ENCODE results near the gene STXBP1.

Gene STXBP1

GRCh38 chr9:127642082-127642740 is 30.1 kb downstream of the STXBP1 start:
- peak overlapping the region; percentile 28 for H3K27ac Mint-ChIP-seq
- no peaks in the 10 kb centered on the region for H3K4me1 Mint-ChIP-seq
- no peak overlapping the region for H3K4me3 Mint-ChIP-seq
- no peak for DNase-seq
- no peak for TF ChIP-seq CTCF (IDR thresholded peaks at IDR 0.05)
- no peaks in the 10 kb centered on the region for H3K9me3 Mint-ChIP-seq
- H3K27me3 Mint-ChIP-seq (ENCODE audit: low read depth, poor library complexity) = no peaks in the 10 kb centered on the region
- no peaks in the 10 kb centered on the region for H3K36me3 Mint-ChIP-seq (ENCODE audit: low read depth)

- no peak for TF ChIP-seq CTCF (IDR thresholded peaks at IDR 0.05)
- no peak for DNase-seq
- Mint-ChIP-seq H3K4me3 (no peak overlapping the region), H3K27me3 (ENCODE audit: low read depth, poor library complexity) (no peaks in the 10 kb centered on the region), H3K27ac (no peak overlapping the region), H3K9me3 (no peaks in the 10 kb centered on the region), H3K4me1 (no peaks in the 10 kb centered on the region), H3K36me3 (ENCODE audit: low read depth) (no peaks in the 10 kb centered on the region)
Measured at GRCh38 chr9:127644146-127644827, 32.2 kb downstream of the STXBP1 start.

- Mint-ChIP-seq H3K27me3 (ENCODE audit: low read depth, poor library complexity) (no peaks in the 10 kb centered on the region), H3K4me3 (no peak overlapping the region), H3K4me1 (no peaks in the 10 kb centered on the region), H3K27ac (no peak overlapping the region), H3K9me3 (no peaks in the 10 kb centered on the region), H3K36me3 (ENCODE audit: low read depth) (no peaks in the 10 kb centered on the region)
- DNase-seq = no peak
- no peak for TF ChIP-seq CTCF (IDR thresholded peaks at IDR 0.05)
Measured at GRCh38 chr9:127644943-127645342, 32.9 kb downstream of the STXBP1 start.

- no peak for DNase-seq
- no peaks in the 10 kb centered on the region for H3K9me3 Mint-ChIP-seq
- no peaks in the 10 kb centered on the region for H3K4me1 Mint-ChIP-seq
- no peak overlapping the region for H3K27ac Mint-ChIP-seq
- no peaks in the 10 kb centered on the region for H3K27me3 Mint-ChIP-seq (ENCODE audit: low read depth, poor library complexity)
- H3K4me3 Mint-ChIP-seq = no peak overlapping the region
- no peak for TF ChIP-seq CTCF (IDR thresholded peaks at IDR 0.05)
- no peaks in the 10 kb centered on the region for H3K36me3 Mint-ChIP-seq (ENCODE audit: low read depth)
Measured at GRCh38 chr9:127647451-127647850, 35.4 kb downstream of the STXBP1 start.

GRCh38 chr9:127650518-127650917 is 38.4 kb downstream of the STXBP1 start:
- H3K9me3 Mint-ChIP-seq = no peaks in the 10 kb centered on the region
- DNase-seq = no peak
- no peaks in the 10 kb centered on the region for H3K27me3 Mint-ChIP-seq (ENCODE audit: low read depth, poor library complexity)
- TF ChIP-seq CTCF (IDR thresholded peaks at IDR 0.05) = no peak
- no peak overlapping the region for H3K27ac Mint-ChIP-seq
- peaks cover 9% of the 10 kb centered on the region for H3K36me3 Mint-ChIP-seq (ENCODE audit: low read depth)
- H3K4me1 Mint-ChIP-seq = no peaks in the 10 kb centered on the region
- H3K4me3 Mint-ChIP-seq = no peak overlapping the region
